HEK293T (cell line): Measurements from ENCODE around the gene CHPF2.

Experiments used
- ARNT ChIP-seq: fragments of 450-650 bp; IDR thresholded peaks from 2 replicates; pipeline ENCODE4 v1.6.1; 2017; ENCODE audit warnings: mild to moderate bottlenecking
- CTBP1 ChIP-seq: fragments of 450-650 bp; IDR thresholded peaks from 2 replicates; pipeline ENCODE4 v1.6.1; 2016; ENCODE audit warnings: borderline replicate concordance
- ELF4 ChIP-seq: fragments of 450-650 bp; IDR thresholded peaks from 2 replicates; pipeline ENCODE4 v1.6.1; 2017; ENCODE audit warnings: antibody characterized with exemption
- FOXK2 ChIP-seq: fragments of 450-650 bp; IDR thresholded peaks from 2 replicates; pipeline ENCODE4 v1.6.1; 2016; ENCODE audit warnings: mild to moderate bottlenecking
- FOXM1 ChIP-seq: fragments of 450-650 bp; IDR thresholded peaks from 2 replicates; pipeline ENCODE4 v1.6.1; 2017; ENCODE audit warnings: mild to moderate bottlenecking, borderline replicate concordance
- HDGF ChIP-seq: fragments of 450-650 bp; IDR thresholded peaks from 2 replicates; pipeline ENCODE4 v1.6.1; 2017; ENCODE audit warnings: antibody characterized with exemption, borderline replicate concordance
- NFRKB ChIP-seq: fragments of 450-650 bp; IDR thresholded peaks from 2 replicates; pipeline ENCODE4 v1.6.1; 2016; ENCODE audit warnings: mild to moderate bottlenecking, moderate library complexity
- PKNOX1 ChIP-seq: fragments of 450-650 bp; IDR thresholded peaks from 2 replicates; pipeline ENCODE4 v1.6.1; 2016
- SP1 ChIP-seq: fragments of 450-650 bp; IDR thresholded peaks from 2 replicates; pipeline ENCODE4 v1.6.1; 2017
- SUZ12 ChIP-seq: fragments of 450-650 bp; IDR thresholded peaks from 2 replicates; pipeline ENCODE4 v1.6.1; 2016; ENCODE audit warnings: mild to moderate bottlenecking
- TARDBP ChIP-seq: fragments of 450-650 bp; IDR thresholded peaks from 2 replicates; pipeline ENCODE4 v1.6.1; 2016
- ZNF384 ChIP-seq: fragments of 450-650 bp; IDR thresholded peaks from 2 replicates; pipeline ENCODE4 v1.6.1; 2016

GRCh38 chr7:151225948-151226510, 6.3 kb upstream of the CHPF2 start:
- TF ChIP-seq SP1 (no peak), FOXM1 (no peak), FOXK2 (no peak), ZNF384 (no peak), NFRKB (no peak), ARNT (no peak), ELF4 (no peak), SUZ12 (no peak), HDGF (no peak), CTBP1 (no peak), PKNOX1 (no peak), TARDBP (no peak)
